K562 treated with DMSO at 1 percent for 4 hours (cell line): ENCODE data around the gene ZNF658. TPM values are rescaled to one million over a fixed set of nuclear protein-coding genes. Genes with fewer than 3 reads are reported as not detected.

ENCODE experiments used
- total RNA-seq: library from RNA; unstranded; fragments of 300-600 nt; gene quantifications from 2 replicates; pipeline ENCODE4 v1.2.3, GENCODE V29; 2022; ENCODE audit not compliant: insufficient read depth

Gene ZNF658
- 0.51 TPM in 1 of 2 replicates, not detected in the other for total RNA-seq

GRCh38 chr9:66900490-66901131 is at the start of gene ZNF658:
Gene ZNF658 (plus strand): TSS chr9:66900725. CDS start chr9:66903562, 2,837 bp downstream.

Other genes with a start within 250 kb of the ZNF658 start
- gene SPATA31A3, start 91.8 kb downstream of the ZNF658 start, total RNA-seq, result not detected in 2 replicates